H1 (cell line): ENCODE results near the gene SSNA1. TPM values are rescaled to one million over a fixed set of nuclear protein-coding genes. Genes with fewer than 3 reads are reported as not detected.

Experiments used
- CREB1 ChIP-seq: IDR thresholded peaks from 2 replicates; pipeline ENCODE4 v1.6.1; 2012; ENCODE audit warnings: inconsistent platforms
- CTBP2 ChIP-seq: IDR thresholded peaks from 2 replicates; pipeline ENCODE4 v1.7.0; 2011; ENCODE audit warnings: borderline replicate concordance, mild to moderate bottlenecking, moderate library complexity, mixed read lengths, low read length; ENCODE audit not compliant: insufficient read depth, insufficient read length
- KDM1A ChIP-seq: fragments of 200-600, 300-600 bp; sonication (generic); IDR thresholded peaks from 2 replicates; pipeline ENCODE4 v1.7.1; 2016; ENCODE audit warnings: mild to moderate bottlenecking, low read length, borderline replicate concordance
- RAD21 ChIP-seq, 2 experiments: IDR thresholded peaks in 1 of 2; conservative IDR thresholded peaks in 1 of 2; 2 replicates each; pipeline ENCODE4 v1.6.1; 2011; ENCODE audit warnings: low read depth in 2 of 2, low read length in 2 of 2, improper control_type of control experiment in 1 of 2, inconsistent platforms in 1 of 2, mild to moderate bottlenecking in 1 of 2, moderate library complexity in 1 of 2
- polyA plus RNA-seq, 7 experiments: library from polyadenylated mRNA; depleted of rRNA in 3 of 7; stranded (reverse) in 5 of 7; unstranded in 2 of 7; fragments of >200 nt in 5 of 7; fragments of 200-250 nt in 2 of 7; gene quantifications; 1 replicate in 5 of 7; 2 replicates in 1 of 7; 4 replicates in 1 of 7; pipeline versions ENCODE4 v1.2.1 to v1.2.3, GENCODE V29; 2011 to 2013; ENCODE audit warnings: missing spikeins in 2 of 7, mixed read lengths in 2 of 7
- total RNA-seq: library from RNA; stranded (reverse); fragmentation: NEBNext Ultra II Directional; extraction: Animal tissue kit (Norgen Biotek cat#: 25700); gene quantifications from 2 replicates; pipeline ENCODE4 v1.2.1, GENCODE V29; 2021

SSNA1 gene
- total and polyA plus RNA-seq, 2 of the 8 experiments (the other 6 are each of a cell fraction or from before 2014, with no cell fraction given), result 87.3 to 157 TPM

DNA sequence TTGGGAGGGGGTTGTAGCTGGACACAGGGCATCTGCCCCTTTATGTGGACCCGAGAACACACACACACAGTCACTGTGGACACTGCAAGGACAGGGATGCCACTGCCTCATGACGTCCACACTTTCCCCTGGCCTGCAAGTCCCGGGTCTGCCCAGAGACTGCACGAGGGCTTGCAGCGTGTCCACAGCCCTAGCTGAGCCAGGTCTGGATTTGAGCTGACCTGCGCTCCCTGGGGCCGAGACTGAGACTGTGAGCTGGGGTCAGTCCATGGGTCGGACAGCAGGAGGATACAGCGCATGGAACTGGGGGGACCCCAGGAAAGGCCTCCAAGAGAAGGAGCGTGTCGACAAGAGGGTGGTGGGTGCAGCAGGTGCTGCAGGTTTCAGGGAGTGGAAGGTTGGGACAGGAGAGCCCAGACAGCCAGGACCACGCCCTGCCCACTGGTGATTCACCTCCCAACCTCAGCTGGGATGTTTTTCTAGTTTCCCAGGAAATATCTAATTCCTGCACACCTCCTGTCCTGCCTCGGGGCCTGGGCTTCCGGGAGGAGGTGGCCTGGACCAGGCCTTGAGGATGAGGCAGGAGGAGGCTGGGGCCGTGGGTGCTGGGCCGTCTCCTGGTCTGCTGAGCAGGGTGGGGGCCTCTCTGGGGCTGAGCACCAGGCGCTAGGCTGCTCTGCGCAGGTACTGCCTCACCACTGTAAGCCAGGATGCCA lies 38.0 kb downstream of the SSNA1 start (continued):
- TF ChIP-seq CTBP2 (no peak), KDM1A (no peak), RAD21 (IDR thresholded peaks at IDR 0.05 in 1 of 2, conservative IDR thresholded peaks at IDR 0.05 in 1 of 2; ENCODE audit: low read depth in 2 of 2, low read length in 2 of 2) (no peak), CREB1 (no peak)
